GM10248 (cell line): ENCODE measurements around the gene FBP1.

Source experiments
- CTCF ChIA-PET: fragments of 300-600 bp; sonication (Branson Sonifier 250); formaldehyde crosslinking; extraction: SDS; loops from one replicate; lab custom pipeline; 2021; ENCODE audit warnings: antibody characterized with exemption; lab: Yijun Ruan, JAX
- POLR2A ChIA-PET: fragments of 350-650 bp; sonication (Branson Sonifier 250); formaldehyde crosslinking; extraction: SDS; loops from one replicate; lab custom pipeline; 2020; ENCODE audit warnings: antibody characterized with exemption; lab: Yijun Ruan, JAX
- DNase-seq: peaks from one replicate; pipeline ENCODE4 v3.0.0; 2012; ENCODE audit errors: extremely low spot score
- CTCF ChIP-seq: IDR thresholded peaks from 2 replicates; pipeline ENCODE4 v1.5.1; 2012; ENCODE audit warnings: mild to moderate bottlenecking, low read depth; ENCODE audit errors: extremely low read depth, missing control alignments, control extremely low read depth

The FBP1 gene

GRCh38 chr9:94619026-94619425, 20.3 kb downstream of the FBP1 start:
- no peak for DNase-seq
- TF ChIP-seq CTCF: no peak
- ChIA-PET POLR2A (no interaction called here), CTCF (interaction anchor here (1.1 to 1.6 kb wide), 2 partner anchors 50 to 63 kb away, joined by 3 to 4 read pairs; no protein-coding TSS in a partner anchor)

- DNase-seq: no peak
- CTCF ChIA-PET: no interaction called here
- POLR2A ChIA-PET: no interaction called here
- no peak for TF ChIP-seq CTCF
Measured at GRCh38 chr9:94613003-94613402, 26.3 kb downstream of the FBP1 start.

GRCh38 chr9:94612071-94612470, 27.2 kb downstream of the FBP1 start:
- ChIA-PET POLR2A (no interaction called here), CTCF (no interaction called here)
- DNase-seq: no peak
- no peak for TF ChIP-seq CTCF

GRCh38 chr9:94611638-94612068, 27.7 kb downstream of the FBP1 start:
- CTCF ChIA-PET: no interaction called here
- POLR2A ChIA-PET: no interaction called here
- no peak for DNase-seq
- no peak for TF ChIP-seq CTCF

GRCh38 chr9:94610181-94610606, 29.1 kb downstream of the FBP1 start:
- CTCF ChIA-PET: no interaction called here
- DNase-seq: no peak
- POLR2A ChIA-PET: no interaction called here
- no peak for TF ChIP-seq CTCF

GRCh38 chr9:94607423-94607691, 32.0 kb downstream of the FBP1 start:
- no peak for DNase-seq
- TF ChIP-seq CTCF: no peak
- ChIA-PET CTCF (no interaction called here), POLR2A (no interaction called here)
